GM19397 (cell line): ENCODE measurements around the gene MOCS3.

Source experiments
- ATAC-seq: cut with Tn5 transposase; IDR thresholded peaks from one replicate; pipeline ENCODE4 v1.9.1; 2021; ENCODE audit warnings: mild to moderate bottlenecking, moderate library complexity; ENCODE audit not compliant: unreplicated experiment

The MOCS3 gene

GRCh38 chr20:51009303-51010042 lies 50.9 kb downstream of the MOCS3 start:
- no peak for ATAC-seq

GRCh38 chr20:51010043-51010365 lies 51.4 kb downstream of the MOCS3 start:
- ATAC-seq = no peak

- ATAC-seq = no peak
These were observed 52.3 kb downstream of the MOCS3 start for GRCh38 chr20:51010932-51011331.

GRCh38 chr20:51011479-51011878 lies 52.9 kb downstream of the MOCS3 start:
- no peak for ATAC-seq

- ATAC-seq = no peak
These were observed 53.7 kb downstream of the MOCS3 start for GRCh38 chr20:51012357-51012756.
